ENCODE measurements around the gene SOD2. TPM values are rescaled to one million over a fixed set of nuclear protein-coding genes. Genes with fewer than 3 reads are reported as not detected.

Gene SOD2
- total and polyA plus RNA-seq, 2 of the 13 experiments (the other 11 are each of a cell fraction or from before 2014, with no cell fraction given) = 304 to 309 TPM

- ATAC-seq = peak; percentile 29
- FAIRE-seq = no peak
- intact Hi-C loops (cut with micrococcal nuclease; ENCODE audit: unreplicated experiment) = loop anchor here (1.0 to 2.0 kb wide), 3 partner anchors 35 to 160 kb away; partner anchors contain the start of gene WTAP
- H3K27ac ChIP-seq (ENCODE audit: extremely low read length, insufficient read depth, low read length) = peak overlapping the region; percentile 94
- WGBS (ENCODE audit: low lambda C conversion rate) = under 1% methylated on average over 34 of the region's 66 CpGs
- ChIA-PET CTCF (ENCODE audit: low intra/inter-chr PET ratio, low total read pairs) (interaction anchor here (0.6 kb wide), 1 partner anchor 693 kb away, joined by 3 read pairs; no protein-coding TSS in a partner anchor), POLR2A (interaction anchor here (1.0 to 5.9 kb wide), 19 partner anchors 9 to 642 kb away, joined by 3 to 144 read pairs (median 5); partner anchors contain the start of genes ACAT2, MRPL18, TCP1 and WTAP)
- peaks cover 8 to 20% of the 10 kb centered on the region in 2 experiments for H3K36me3 ChIP-seq (replicated peaks in 1 of 2; ENCODE audit: control insufficient read depth in 1 of 2, insufficient read depth in 2 of 2, low read length in 2 of 2)
- H3K9ac ChIP-seq (ENCODE audit: insufficient read depth, low read depth, low read length) = peak overlapping the region; percentile 92
- peaks cover 10% of the 10 kb centered on the region for H4K20me1 ChIP-seq (ENCODE audit: insufficient read depth, low read length)
- no peaks in the 10 kb centered on the region for H3K9me3 ChIP-seq (ENCODE audit: low read length)
- BruUV-seq (replicated peaks) = no TSS peak
- peaks cover 52% of the 10 kb centered on the region for H3K4me1 ChIP-seq (ENCODE audit: insufficient read depth, low read length)
- peak; percentile 41 for DNase-seq (ENCODE audit: low spot score)
- no peaks in the 10 kb centered on the region; a peak in 1 of 5 replicates for H3K27me3 ChIP-seq (ENCODE audit: control insufficient read depth in 1 of 2, insufficient read depth in 2 of 2, low read length in 2 of 2)
- peak overlapping the region; percentile 75 to 97 (median 90) for H3K4me3 ChIP-seq (replicated peaks in 1 of 3; ENCODE audit: insufficient read depth in 1 of 3, low read depth in 2 of 3, low read length in 3 of 3)
- in situ Hi-C loops (cut with HindIII; ENCODE audit: extremely low pct_ligation_motif_present, low pct_unique_long_range_greater_than_20kb) = loop anchor here (5.0 to 10.0 kb wide), 4 partner anchors 35 to 282 kb away; partner anchors contain the start of genes ACAT2, MRPL18 and WTAP
- peaks cover 53% of the 10 kb centered on the region for H3K79me2 ChIP-seq (ENCODE audit: insufficient read depth, low read length)
- H2AFZ ChIP-seq (ENCODE audit: low read length) = no peak overlapping the region
- H3K4me2 ChIP-seq (ENCODE audit: low read depth, low read length) = peak overlapping the region; percentile 84
- TF ChIP-seq ZFP36 (IDR thresholded peaks at IDR 0.05; ENCODE audit: borderline replicate concordance, low read depth, low read length, partially characterized antibody) = no peak
- TF ChIP-seq ETV5 (CRISPR knock-in tag; IDR thresholded peaks at IDR 0.05; ENCODE audit: borderline replicate concordance) = peak; percentile 8; the same call in 1 of the 2 replicates
- no peak for TF ChIP-seq SP2 (CRISPR knock-in tag; IDR thresholded peaks at IDR 0.05)
- no peak for TF ChIP-seq ZNF75D (CRISPR knock-in tag; IDR thresholded peaks at IDR 0.05; ENCODE audit: borderline replicate concordance)
- no peak for TF ChIP-seq ZNF430 (CRISPR knock-in tag; IDR thresholded peaks at IDR 0.05)
- TF ChIP-seq PITX1 (CRISPR knock-in tag; IDR thresholded peaks at IDR 0.05) = no peak
- TF ChIP-seq THAP11 (CRISPR knock-in tag; IDR thresholded peaks at IDR 0.05) = no peak
- TF ChIP-seq ZNF749 (CRISPR knock-in tag; IDR thresholded peaks at IDR 0.05; ENCODE audit: borderline replicate concordance) = no peak
- peak; percentile 17; the same call in 1 of the 2 replicates for TF ChIP-seq ZNF614 (CRISPR knock-in tag; IDR thresholded peaks at IDR 0.05; ENCODE audit: borderline replicate concordance)
- TF ChIP-seq, protein P1, sequence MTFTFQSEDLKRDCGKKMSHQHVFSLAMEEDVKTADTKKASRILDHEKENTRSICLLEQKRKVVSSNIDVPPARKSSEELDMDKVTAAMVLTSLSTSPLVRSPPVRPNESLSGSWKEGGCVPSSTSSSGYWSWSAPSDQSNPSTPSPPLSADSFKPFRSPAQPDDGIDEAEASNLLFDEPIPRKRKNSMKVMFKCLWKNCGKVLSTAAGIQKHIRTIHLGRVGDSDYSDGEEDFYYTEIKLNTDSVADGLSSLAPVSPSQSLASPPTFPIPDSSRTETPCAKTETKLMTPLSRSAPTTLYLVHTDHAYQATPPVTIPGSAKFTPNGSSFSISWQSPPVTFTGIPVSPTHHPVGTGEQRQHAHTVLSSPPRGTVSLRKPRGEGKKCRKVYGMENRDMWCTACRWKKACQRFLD (CRISPR knock-in tag; IDR thresholded peaks at IDR 0.05; ENCODE audit: borderline replicate concordance) = no peak; the same call in 1 of the 2 replicates
- TF ChIP-seq KAT7 (CRISPR knock-in tag; IDR thresholded peaks at IDR 0.05; ENCODE audit: borderline replicate concordance) = peak; percentile 88
- no peak for TF ChIP-seq SRSF9 (IDR thresholded peaks at IDR 0.05; ENCODE audit: borderline replicate concordance, insufficient read depth, low read depth, low read length, poor library complexity, severe bottlenecking)
- no peak for TF ChIP-seq ZNF337 (CRISPR knock-in tag; IDR thresholded peaks at IDR 0.05; ENCODE audit: borderline replicate concordance, low read depth)
- TF ChIP-seq, protein P2, sequence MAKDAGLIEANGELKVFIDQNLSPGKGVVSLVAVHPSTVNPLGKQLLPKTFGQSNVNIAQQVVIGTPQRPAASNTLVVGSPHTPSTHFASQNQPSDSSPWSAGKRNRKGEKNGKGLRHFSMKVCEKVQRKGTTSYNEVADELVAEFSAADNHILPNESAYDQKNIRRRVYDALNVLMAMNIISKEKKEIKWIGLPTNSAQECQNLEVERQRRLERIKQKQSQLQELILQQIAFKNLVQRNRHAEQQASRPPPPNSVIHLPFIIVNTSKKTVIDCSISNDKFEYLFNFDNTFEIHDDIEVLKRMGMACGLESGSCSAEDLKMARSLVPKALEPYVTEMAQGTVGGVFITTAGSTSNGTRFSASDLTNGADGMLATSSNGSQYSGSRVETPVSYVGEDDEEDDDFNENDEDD (CRISPR knock-in tag; IDR thresholded peaks at IDR 0.05; ENCODE audit: borderline replicate concordance) = no peak
- peak; percentile 14; the same call in 1 of the 2 replicates for TF ChIP-seq ZNF121 (CRISPR knock-in tag; IDR thresholded peaks at IDR 0.05)
- no peak; the same call in 1 of the 2 replicates for TF ChIP-seq ZNF563 (CRISPR knock-in tag; IDR thresholded peaks at IDR 0.05)
- no peak for TF ChIP-seq ZNF431 (CRISPR knock-in tag; IDR thresholded peaks at IDR 0.05; ENCODE audit: borderline replicate concordance, low read depth)
- TF ChIP-seq NKX3-1 (CRISPR knock-in tag; IDR thresholded peaks at IDR 0.05) = no peak
- TF ChIP-seq KLF15 (CRISPR knock-in tag; IDR thresholded peaks at IDR 0.05; ENCODE audit: borderline replicate concordance) = peak; percentile 84; the same call in 1 of the 2 replicates
- TF ChIP-seq FOXO1 (CRISPR knock-in tag; IDR thresholded peaks at IDR 0.05) = no peak
- TF ChIP-seq ELF3 (CRISPR knock-in tag; IDR thresholded peaks at IDR 0.05) = no peak; the same call in 1 of the 2 replicates
Observed at GRCh38 chr6:159692303-159693127, 526 bp downstream of the SOD2 start.
